ENCODE results near the gene SLCO2A1.

The SLCO2A1 gene

DNA sequence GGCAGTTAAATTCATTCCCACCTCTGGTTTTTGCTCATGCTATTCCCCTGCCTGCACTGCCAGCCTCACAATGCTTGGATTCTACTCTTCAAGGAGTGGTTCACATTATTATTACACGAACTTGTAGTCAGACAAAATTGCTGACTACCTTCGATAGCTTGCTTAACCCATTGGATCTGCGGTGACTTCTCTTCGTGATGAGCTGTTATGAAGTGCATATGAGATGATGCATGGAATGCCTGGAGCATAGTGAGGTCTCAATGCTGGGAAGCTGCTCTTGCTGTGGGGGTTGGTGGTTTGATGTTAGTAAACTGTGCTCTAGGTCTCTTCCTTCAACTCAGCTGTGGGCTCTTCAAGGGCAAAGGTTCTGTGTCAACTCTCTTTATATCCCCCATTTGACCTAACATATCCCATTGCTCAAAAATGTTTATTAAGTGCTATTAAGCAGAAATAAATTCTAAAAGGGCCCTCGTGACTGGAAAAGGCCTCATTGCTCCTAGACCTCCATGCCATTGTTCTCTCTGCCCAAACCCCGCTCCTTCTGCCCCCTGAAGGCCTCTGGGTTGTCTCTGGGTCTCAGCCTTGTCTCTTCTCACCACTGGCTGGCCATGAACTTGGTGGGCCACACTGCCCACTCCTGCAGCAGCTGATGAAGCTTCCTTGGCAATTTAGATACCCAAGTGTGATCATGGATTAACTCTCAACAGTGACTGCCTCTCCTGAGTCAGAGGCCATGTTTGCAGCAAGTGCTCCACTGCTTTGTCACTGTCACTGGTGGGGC is 4.5 kb upstream of the SLCO2A1 start:
- FAIRE-seq (no peak), DNase-seq (ENCODE audit: insufficient read length, low spot score) (no peak)
- TF ChIP-seq POLR2A (IDR thresholded peaks at IDR 0.05; ENCODE audit: low read depth, low read length), result no peak

DNA sequence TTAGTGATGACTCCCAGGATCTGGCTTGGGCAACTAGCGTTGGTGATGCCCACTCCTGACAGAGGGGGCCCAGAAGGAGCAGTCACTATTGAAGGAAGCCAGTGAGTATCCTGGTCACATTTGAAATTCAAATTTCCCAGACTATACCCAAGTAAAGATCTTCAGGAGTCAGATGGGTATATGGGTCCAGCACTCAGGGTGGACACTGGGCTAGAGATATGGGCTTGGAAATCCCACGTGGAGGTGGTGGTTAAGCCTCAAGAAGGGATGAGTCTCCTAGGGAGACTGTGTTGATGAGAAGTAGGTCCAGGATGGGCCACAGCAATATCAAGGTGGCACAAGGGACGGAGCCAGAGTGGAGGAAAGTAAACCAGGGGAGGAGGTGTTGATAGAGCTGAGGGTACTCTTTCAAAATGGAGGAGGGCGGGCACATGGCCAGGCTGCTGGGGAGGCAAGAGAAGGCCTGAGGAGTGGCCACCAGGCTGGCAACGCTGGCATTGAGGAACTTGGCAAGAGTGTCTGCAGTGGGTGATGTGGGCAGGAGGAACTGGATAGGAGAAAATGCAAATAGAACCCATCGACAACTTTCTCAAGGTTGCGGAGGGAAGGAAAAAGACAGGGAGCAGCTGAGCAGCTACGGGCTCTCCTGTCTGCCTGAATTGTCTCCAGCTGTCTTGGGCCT is 3.7 kb upstream of the SLCO2A1 start:
- no peak for FAIRE-seq
- no peak for DNase-seq (ENCODE audit: insufficient read length, low spot score)
- no peak for TF ChIP-seq POLR2A (IDR thresholded peaks at IDR 0.05; ENCODE audit: low read depth, low read length)

DNA sequence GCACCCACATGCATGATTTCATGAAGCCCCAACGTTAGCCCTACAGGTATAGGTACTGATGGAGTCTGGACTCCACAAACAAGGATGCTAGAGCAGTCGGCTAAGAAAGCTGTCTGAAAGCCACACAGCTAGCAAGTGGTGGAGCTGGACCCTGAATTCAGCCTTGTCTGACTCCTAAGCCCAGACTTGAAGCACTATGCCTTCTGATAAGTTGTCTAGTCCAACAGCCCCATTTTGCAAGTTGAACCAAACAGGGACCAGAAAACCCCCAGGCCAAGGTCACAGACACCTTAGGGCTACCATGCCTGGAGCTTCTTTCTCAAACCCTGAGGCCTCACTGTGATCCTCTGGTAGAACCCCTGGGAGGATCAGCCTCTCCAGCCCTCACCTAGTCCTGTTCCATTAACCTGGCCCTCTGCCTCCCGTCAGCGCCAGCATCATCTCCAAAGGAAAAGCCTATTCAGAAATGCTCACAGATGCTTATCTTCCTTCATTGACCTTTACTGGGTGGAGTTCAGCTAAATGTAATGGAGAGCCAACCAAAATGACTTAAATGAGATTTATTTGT is 1.7 kb upstream of the SLCO2A1 start:
- no peak for FAIRE-seq
- TF ChIP-seq POLR2A (IDR thresholded peaks at IDR 0.05; ENCODE audit: low read depth, low read length), result no peak

DNA sequence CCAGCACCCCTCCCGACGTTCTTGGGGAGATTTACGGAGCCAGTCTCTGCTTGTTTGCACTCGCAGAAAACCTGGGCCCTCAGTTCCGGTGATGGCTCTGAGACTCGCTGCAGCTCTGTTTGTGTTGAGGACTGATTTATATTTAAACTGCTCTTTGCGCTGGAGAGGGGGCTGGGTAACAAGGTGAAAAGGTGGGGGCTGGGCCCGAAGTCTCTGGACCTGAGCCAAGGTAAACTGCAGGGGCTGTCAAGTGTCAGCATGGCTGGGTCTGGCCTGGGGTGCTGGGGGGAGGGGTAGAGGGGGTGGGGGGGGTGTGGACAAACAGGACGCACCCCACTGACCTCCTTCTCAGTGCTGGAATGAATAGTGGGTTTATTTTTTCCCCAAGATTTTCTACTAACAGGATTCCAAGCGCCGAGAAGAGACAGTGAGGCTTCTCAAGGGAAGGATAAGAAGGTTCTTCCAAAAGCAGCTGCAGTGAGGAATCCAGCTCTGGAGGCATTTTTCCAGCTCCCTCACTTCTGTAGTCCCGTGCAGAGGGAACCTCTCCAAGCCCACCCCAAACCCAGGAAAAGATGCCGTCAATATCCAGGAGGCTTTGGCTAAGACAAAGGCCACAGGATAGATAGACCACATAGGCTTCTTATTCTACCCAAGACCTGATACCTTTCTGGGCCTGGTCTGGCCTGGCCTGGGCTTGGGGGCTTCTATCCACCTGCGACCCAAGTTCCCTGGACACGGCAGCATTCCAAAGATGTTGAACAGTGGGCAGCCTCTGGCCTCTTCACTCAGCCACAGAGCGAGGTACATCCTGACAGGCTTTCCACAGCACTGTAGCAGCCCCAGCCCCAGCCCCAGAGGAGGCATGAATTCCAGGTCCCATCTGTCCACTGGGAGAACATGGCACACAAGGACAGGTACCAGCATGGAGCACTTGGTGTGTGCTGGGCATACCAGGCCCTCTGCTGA is 938 bp upstream of the SLCO2A1 start:
- DNase-seq (ENCODE audit: insufficient read length, low spot score), result no peak
- no peak for FAIRE-seq

More for the DNA sequence above, 1.7 kb upstream of the SLCO2A1 start:
- DNase-seq (ENCODE audit: insufficient read length, low spot score), result no peak

DNA sequence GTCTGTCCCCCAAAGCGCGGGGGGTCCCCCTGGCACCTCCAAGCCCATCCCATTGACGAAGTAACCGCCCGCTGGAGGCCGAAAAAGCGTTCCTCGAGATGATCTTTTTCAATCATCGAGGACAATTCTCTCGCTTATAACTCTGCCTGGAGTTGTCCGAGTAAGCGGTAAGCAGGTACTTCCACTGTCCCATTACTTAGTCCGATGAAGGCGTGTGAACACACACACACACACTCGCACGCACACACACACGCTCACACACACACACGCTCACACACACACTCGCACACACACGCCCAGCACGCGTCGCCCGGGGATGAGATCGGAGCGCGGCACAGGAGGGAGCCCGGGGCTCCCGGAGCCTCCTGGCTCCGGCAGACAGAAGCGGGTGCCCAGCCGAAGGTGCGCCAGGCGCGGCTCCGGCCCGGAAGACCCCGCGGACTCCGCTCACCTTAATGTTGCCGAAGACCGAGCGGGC is 430 bp downstream of the SLCO2A1 start:
- DNase-seq (ENCODE audit: insufficient read length, low spot score) (no peak), FAIRE-seq (no peak)
- TF ChIP-seq POLR2A (IDR thresholded peaks at IDR 0.05; ENCODE audit: low read depth, low read length), result no peak

More for the DNA sequence above, 938 bp upstream of the SLCO2A1 start:
- TF ChIP-seq POLR2A (IDR thresholded peaks at IDR 0.05; ENCODE audit: low read depth, low read length), result no peak

DNA sequence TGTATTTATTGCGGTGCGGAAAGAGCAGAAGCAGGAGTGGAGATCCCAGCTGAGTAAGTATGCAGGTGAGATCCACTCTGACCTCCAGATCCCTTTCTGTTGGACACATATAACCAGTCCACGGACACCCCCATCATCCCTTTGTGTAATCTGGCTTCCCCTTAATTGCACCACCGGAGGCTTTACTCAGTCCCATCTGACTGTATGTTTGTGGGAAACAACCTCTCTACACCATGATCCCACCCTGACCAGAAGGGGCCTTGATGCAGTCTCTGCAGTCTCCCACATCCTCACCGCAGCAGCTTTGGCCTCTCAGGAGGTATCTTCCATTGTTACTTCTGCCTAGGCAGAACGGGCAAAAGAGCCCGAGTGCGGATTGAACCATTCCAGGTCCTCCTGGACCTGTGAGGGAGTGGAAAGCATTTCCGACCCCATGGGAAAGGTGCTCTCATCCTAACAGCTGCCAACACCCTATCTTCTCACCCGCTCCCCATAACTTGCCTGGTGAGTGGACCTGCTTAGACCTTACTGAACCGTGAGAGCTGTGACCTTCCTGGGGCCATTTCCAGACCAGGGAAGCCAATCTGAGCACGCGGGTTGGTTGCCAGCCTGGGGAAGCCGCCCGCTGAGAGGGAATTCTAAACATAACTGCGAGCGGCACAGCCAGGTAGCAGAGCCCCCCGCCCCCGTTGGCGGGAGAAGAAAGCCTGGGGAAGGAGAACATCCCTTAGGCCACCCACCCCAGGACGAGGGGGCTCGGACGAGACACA is 1.1 kb downstream of the SLCO2A1 start:
- FAIRE-seq, result no peak
- TF ChIP-seq POLR2A (IDR thresholded peaks at IDR 0.05; ENCODE audit: low read depth, low read length), result no peak
- DNase-seq (ENCODE audit: insufficient read length, low spot score), result no peak

DNA sequence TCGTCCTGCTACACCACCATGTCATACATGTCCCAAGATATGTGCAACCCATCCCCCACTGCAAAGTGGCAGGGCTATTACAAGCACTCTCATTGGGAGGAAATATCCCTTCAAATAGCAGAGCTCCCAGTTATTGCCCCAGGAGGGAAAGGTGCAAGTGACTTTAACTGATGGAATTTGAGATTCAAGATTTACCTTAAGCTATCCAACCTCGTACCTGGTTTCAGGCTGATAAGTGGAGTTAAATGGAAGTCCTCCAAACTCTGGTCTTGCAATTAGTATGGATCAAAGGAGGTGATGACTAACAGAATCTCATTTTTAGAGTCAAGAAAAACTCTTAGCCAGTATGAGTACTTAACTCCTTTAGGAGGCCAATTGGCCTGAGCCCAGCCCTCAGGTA is 2.1 kb downstream of the SLCO2A1 start:
- DNase-seq (ENCODE audit: insufficient read length, low spot score) (no peak), FAIRE-seq (no peak)
- no peak for TF ChIP-seq POLR2A (IDR thresholded peaks at IDR 0.05; ENCODE audit: low read depth, low read length)

DNA sequence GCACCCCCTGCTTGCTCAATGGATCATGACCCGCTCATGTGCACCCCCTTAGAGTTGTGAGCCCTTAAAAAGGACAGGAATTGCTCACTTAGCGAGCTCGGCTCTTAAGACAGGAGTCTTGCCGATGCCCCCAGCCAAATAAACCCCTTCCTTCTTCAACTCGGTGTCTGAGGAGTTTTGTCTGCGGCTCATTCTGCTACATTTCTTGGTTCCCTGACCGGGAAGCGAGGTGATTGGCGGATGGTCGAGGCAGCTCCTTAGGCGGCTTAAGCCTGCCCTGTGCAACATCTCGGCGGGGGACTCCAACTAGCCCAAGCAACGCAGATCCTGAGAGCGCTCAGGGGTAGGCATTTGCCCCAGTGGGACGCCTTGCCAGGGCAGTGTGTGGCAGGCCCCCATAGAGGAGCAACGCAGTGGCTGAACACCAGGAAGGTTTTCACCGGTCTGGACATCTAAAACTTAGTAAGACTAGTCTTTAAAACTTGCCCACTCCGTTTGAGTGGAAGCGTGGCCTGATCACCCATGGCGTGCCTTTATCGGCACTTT is 9.5 kb downstream of the SLCO2A1 start:
- no peak for FAIRE-seq
- DNase-seq (ENCODE audit: insufficient read length, low spot score), result no peak
- no peak for TF ChIP-seq POLR2A (IDR thresholded peaks at IDR 0.05; ENCODE audit: low read depth, low read length)

DNA sequence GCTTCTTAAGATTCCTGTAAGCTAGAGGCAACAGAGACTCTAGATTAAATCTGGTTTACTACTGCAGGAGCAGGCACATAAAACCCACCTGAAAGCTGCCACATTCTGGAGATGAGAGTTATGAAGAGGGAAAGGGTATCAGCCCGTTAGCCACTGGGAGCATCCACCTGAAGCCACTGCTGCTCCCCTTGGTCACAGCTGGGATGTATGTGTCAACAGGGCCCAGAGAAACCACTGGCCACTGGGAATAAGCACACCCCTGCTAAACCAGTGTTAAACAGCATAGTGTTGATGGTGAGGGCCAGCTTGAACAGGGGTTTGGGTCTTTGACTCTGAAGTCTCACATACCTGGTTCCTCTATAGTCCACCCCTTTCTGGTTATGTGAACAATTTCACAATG is 10.9 kb downstream of the SLCO2A1 start:
- TF ChIP-seq POLR2A (IDR thresholded peaks at IDR 0.05; ENCODE audit: low read depth, low read length), result no peak
- FAIRE-seq, result no peak
- DNase-seq (ENCODE audit: insufficient read length, low spot score), result no peak

DNA sequence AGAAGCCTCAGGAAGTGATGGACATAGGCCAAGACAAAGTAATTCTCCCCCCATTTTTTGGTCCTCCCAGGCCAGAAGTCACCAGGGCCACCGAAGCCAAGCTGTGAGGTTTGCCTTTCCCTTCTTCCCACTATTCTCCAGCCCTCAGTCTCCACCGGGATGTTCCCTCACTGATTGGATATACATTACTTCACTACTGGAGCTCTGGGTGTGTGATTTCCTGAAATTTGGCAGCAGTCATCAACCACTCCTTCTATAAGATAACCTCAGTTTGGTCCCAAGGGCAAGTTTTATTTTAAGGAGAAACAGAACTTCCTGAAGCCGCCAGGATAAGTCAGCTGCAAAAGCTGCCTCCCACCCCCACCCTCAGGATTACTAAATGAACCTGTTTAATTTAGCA is 11.3 kb downstream of the SLCO2A1 start:
- DNase-seq (ENCODE audit: insufficient read length, low spot score), result no peak
- FAIRE-seq, result no peak
- no peak for TF ChIP-seq POLR2A (IDR thresholded peaks at IDR 0.05; ENCODE audit: low read depth, low read length)

DNA sequence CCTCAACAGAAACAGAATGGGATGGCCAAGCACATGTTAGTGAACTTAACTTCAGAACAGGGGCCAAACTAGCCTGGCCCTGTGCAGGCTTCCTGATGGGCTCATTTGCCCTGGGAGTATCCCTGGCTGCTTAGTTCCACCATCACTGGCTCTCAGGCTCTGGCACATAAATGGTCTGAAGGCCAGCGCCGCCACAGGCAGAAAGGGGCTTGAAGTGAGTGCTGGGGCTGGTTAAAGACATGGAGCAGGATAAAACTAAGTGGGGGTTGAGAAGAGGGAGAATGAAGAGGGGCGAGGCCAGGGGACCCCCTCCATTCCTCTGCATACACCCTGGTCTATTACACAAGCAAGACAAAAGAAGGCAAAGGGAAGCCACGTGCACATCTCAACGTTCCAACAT is 12.2 kb downstream of the SLCO2A1 start:
- FAIRE-seq (no peak), DNase-seq (ENCODE audit: insufficient read length, low spot score) (no peak)
- TF ChIP-seq POLR2A (IDR thresholded peaks at IDR 0.05; ENCODE audit: low read depth, low read length), result no peak

DNA sequence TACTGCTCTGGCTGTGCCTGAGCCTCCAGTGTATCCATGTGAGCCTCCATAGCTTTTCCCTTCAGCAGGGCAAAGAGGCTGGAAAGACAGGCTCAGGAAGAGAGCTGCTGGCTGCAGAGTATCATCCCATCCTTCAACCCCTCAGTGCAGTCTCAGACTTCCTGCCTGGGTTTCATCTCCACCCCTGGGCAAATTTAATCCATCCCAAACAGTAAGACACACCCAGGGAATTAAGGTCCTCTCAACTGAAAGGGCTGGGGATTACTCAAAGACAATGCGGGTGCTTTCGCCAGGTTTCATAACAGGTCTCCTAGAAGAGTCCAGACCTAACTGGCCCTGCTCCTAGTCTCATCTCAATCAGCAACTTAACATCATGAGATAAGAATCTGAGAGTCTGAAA is 15.5 kb downstream of the SLCO2A1 start:
- TF ChIP-seq POLR2A (IDR thresholded peaks at IDR 0.05; ENCODE audit: low read depth, low read length), result no peak

DNA sequence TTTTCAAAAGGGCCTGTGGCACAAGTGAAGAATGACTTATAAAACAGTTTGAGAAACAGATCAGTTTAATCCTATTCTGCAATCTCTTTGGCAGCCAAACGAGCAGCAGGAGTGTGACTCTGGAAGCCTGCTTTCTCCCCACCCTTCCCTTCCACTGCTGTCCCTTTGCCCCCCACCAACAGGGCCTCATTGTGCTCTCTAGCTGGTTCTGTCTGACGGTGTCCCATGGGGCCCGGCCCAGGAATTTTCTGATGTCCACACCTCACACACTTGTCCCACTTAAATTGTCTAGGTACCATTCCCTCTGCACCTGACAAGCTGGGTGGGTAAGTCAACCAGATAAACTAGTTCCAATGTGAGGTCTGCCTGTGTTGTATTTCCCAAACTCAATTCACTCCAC is 16.4 kb downstream of the SLCO2A1 start:
- DNase-seq (ENCODE audit: insufficient read length, low spot score) (no peak), FAIRE-seq (no peak)
- TF ChIP-seq POLR2A (IDR thresholded peaks at IDR 0.05; ENCODE audit: low read depth, low read length), result no peak

More for the DNA sequence above, 15.5 kb downstream of the SLCO2A1 start:
- DNase-seq (ENCODE audit: insufficient read length, low spot score), result no peak
- FAIRE-seq, result no peak
